ENCODE results near the gene PDCD11. TPM values are rescaled to one million over a fixed set of nuclear protein-coding genes. Genes with fewer than 3 reads are reported as not detected.

The PDCD11 gene
- total RNA-seq, 2 donors from 2014 or later, result 50.1 to 79.5 TPM

DNA sequence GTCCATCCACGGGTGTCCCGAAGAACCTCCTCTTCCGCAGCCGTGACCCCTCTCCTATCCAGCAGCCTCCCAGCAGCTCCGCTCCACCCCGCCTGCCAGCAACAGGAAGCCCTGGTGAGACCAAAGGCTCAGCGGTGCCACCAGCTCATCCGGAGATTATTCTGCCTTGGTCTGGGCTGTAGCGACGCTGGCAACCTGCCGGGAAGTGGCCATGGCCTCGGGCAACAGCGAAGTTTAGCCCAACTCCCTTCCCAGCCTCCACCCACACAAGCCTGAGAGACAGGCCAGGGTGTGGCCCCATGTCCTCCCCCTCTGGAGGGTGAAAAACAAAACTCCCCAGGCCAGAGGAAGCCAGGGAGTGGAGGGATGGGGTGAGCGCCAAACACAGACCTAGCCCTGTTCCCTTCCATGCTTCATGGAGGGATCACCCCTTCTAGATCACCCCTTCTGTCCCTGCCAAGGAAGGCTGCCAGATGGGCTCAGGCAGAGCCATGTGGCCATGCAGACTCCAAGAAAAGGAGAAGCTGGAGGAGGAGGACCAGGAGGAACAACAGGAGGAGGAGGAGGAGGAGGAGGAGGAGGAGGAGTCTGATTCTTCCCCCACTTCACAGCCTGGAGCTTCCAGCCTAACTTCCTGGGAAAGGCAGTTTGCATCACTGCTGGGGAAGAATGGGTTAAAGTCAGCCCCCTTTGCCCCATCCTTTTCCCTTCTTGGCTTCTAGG lies 54.8 kb downstream of the PDCD11 start:
- Mint-ChIP-seq H3K4me3 (peak overlapping the region; percentile 97), H3K9me3 (no peaks in the 10 kb centered on the region), H3K36me3 (ENCODE audit: low read depth) (peaks cover 51% of the 10 kb centered on the region), H3K4me1 (peaks cover 23% of the 10 kb centered on the region), H3K27me3 (no peaks in the 10 kb centered on the region), H3K27ac (peak overlapping the region; percentile 83)
- peak; percentile 80 for ATAC-seq (replicated peaks)

DNA sequence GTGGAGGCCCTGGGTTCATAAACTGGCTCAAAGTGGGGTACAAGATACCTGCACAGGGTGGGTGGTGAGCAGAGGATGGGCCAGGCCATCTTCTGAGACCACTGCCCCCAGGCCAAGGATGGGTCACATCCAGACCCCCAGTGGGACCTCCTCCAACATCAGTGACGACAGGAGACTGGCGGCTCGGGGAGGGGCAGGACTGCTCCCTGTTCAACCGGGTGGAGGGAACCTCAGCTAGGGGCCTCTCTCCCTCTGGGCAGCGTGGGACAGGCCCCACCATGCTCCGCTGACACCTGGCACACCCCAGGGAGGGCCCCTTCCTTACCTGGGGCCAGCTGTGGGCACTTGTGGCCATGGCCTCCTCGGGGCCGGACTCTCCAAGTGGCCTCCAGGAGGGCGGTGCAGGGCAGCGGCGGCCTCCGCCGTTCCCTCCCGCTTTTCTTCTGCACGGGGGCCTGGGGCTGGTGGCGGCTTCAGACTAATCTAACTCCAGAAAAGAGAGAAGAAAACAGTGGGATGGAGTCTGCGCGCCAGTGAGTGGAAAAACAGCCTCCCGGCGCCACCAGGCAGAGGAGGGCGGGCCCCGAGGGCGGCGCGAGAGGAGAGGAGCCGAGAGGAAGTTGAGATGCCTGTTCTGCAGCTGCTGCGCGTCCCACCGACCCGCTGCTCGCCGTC lies 55.5 kb downstream of the PDCD11 start, which contains the start of gene CALHM2:
CALHM2 (minus strand) TSS at position 540 of the 675 bp plus-strand sequence. CDS start 2,429 bp downstream, outside the sequence.
- peak; percentile 76 for ATAC-seq (replicated peaks)
- H3K4me1 Mint-ChIP-seq, result peaks cover 22% of the 10 kb centered on the region
- no peaks in the 10 kb centered on the region for H3K9me3 Mint-ChIP-seq
- H3K27me3 Mint-ChIP-seq, result no peaks in the 10 kb centered on the region
- peak within 1 kb of the TSS; percentile 83 for H3K27ac Mint-ChIP-seq
- peaks cover 44% of the 10 kb centered on the region for H3K36me3 Mint-ChIP-seq (ENCODE audit: low read depth)
- H3K4me3 Mint-ChIP-seq, result peak within 1 kb of the TSS; percentile 97

DNA sequence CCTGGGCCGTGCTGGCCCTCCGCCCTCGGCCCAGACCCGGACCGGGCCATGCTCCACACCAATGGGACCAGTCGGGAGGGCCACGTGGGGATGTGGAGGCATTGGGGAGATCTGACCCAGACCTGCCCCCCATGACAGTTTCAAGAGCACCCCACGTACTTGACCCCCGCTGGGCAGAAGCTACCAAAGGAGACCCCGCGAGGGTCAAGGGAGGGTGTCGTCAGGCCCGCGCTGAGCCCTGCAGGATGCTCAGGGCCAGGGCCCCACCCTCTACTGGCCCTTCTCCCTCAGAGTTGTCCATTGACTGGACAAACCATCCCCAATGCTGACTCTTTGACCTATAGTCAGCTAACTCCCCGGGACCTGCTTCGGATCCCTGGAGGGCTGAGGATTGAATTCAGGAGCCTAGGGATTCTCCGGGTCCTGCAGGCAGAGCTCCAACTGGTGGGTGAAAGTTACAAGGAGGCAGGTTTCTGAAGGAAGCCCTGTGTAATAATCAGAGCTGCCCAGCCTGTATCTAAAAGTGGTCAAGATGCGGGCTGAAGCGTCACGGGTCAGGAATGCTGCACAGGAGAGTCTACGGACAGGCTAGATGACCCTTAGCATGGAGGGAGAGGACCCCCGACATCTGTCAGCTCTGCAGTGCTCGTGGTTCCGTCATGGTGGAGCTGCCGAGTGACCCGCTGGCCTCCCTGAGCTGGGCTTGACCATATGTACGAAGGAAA lies 56.2 kb downstream of the PDCD11 start:
- peaks cover 22% of the 10 kb centered on the region for H3K4me1 Mint-ChIP-seq
- H3K36me3 Mint-ChIP-seq (ENCODE audit: low read depth), result peaks cover 37% of the 10 kb centered on the region
- ATAC-seq (replicated peaks), result no peak
- H3K27me3 Mint-ChIP-seq, result no peaks in the 10 kb centered on the region
- no peaks in the 10 kb centered on the region for H3K9me3 Mint-ChIP-seq
- peak overlapping the region; percentile 97 for H3K4me3 Mint-ChIP-seq
- peak overlapping the region; percentile 83 for H3K27ac Mint-ChIP-seq

DNA sequence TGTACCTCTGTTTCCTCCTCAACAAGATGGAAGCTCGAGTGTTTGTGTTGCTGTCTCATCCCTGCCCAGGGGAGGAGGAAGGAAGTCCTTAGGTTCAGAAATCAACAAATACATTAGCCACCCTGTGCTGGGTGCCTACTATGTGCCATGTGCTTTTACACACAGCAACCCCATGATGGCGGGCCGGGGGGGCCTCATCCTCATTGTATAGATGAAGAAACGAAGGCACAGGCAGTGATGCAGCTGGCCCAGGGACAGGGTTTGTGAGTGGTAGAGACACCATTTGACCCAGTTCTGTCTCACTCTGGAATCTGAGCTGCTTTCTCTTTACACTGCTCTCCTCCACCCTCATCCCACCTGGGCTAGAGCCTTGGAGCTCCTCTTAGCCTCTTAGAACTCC lies 57.6 kb downstream of the PDCD11 start:
- no peaks in the 10 kb centered on the region for H3K9me3 Mint-ChIP-seq
- peak overlapping the region; percentile 22 for H3K27ac Mint-ChIP-seq
- peaks cover 23% of the 10 kb centered on the region for H3K36me3 Mint-ChIP-seq (ENCODE audit: low read depth)
- no peak for ATAC-seq (replicated peaks)
- no peaks in the 10 kb centered on the region for H3K27me3 Mint-ChIP-seq
- H3K4me3 Mint-ChIP-seq, result peak overlapping the region; percentile 97
- H3K4me1 Mint-ChIP-seq, result peaks cover 17% of the 10 kb centered on the region

DNA sequence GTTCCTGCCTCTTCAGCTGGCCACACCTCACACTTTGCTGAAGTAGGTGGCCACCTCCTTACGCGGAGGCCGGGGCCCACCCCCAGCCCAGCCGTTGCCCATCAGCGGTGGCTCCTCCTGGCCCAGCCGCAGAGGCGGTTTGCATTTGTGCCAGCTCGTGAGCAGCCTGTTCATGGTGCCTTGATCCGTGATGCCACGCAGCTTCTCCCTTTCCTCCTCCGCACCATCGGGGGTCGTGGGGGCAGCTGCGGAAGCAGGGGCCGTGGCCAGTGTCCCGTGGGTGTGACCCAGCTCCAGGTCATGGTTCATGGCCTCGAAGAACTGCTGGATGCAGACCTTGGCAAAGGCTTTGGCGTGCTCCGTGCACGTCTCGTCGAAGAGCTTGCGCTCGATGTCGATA lies 58.8 kb downstream of the PDCD11 start:
- no peaks in the 10 kb centered on the region for H3K27me3 Mint-ChIP-seq
- peaks cover 7% of the 10 kb centered on the region for H3K4me1 Mint-ChIP-seq
- peaks cover 11% of the 10 kb centered on the region for H3K36me3 Mint-ChIP-seq (ENCODE audit: low read depth)
- H3K4me3 Mint-ChIP-seq, result no peak overlapping the region
- no peaks in the 10 kb centered on the region for H3K9me3 Mint-ChIP-seq
- H3K27ac Mint-ChIP-seq, result no peak overlapping the region
- no peak for ATAC-seq (replicated peaks)

DNA sequence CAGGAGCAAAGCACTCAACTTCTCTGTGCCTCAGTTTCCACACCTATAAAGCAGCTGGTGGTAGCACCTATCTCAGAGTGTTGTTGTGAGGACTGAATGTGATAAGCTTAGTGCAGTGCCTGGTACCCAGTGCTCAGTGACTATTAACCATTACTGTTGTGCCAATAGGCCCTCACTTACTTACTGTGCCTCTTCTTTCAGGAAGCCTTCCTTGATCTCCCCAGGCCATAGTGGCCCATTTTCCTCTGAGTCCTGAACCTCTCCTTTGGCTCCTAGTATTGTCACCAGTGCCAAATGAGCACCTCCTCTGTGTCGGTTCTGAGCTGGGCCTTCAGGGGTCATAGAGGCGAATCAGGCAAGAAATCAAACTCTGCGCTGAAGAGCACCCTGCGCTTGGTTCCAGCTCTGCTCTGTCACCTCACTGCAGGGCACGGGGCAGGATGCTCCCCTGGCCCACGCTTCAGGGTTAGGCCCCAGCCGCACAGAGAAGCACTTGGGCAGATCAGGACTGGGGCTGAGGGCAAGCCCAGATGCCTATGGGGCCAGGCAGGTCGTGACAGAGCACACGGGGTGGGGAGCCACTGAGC lies 59.7 kb downstream of the PDCD11 start:
- no peak overlapping the region for H3K27ac Mint-ChIP-seq
- no peak overlapping the region for H3K4me3 Mint-ChIP-seq
- peaks cover 2% of the 10 kb centered on the region for H3K36me3 Mint-ChIP-seq (ENCODE audit: low read depth)
- no peaks in the 10 kb centered on the region for H3K9me3 Mint-ChIP-seq
- no peaks in the 10 kb centered on the region for H3K27me3 Mint-ChIP-seq
- H3K4me1 Mint-ChIP-seq, result no peaks in the 10 kb centered on the region
- ATAC-seq (replicated peaks), result no peak

DNA sequence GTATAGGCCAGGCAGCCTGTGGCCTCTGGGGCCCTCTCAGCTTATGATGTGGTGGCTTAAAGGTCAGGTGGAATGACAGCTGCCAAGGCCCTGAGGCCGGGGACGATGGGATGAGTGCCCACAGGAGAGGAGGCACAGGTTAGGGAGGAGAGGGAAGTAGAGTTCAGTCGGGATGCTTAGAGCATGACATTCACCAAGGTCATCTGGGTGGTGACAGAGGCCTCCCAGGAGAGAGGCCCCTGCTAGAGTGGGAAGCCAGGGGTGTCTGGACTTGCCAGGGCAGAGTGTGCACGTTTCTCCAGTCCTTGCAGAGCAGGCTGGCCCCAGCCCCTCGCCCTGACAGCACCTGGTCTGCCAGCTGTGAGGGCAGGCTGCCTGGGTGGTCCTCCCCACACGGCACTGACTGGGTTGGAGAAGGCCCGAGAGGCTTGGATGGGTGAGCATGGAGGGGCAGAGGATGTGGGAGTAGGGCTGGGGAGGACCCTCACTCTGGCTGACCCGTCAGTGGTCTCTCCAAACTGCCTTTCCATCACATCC lies 60.8 kb downstream of the PDCD11 start:
- Mint-ChIP-seq H3K4me1 (no peaks in the 10 kb centered on the region), H3K9me3 (no peaks in the 10 kb centered on the region), H3K36me3 (ENCODE audit: low read depth) (no peaks in the 10 kb centered on the region), H3K27ac (peak overlapping the region; percentile 78), H3K4me3 (no peak overlapping the region), H3K27me3 (no peaks in the 10 kb centered on the region)
- ATAC-seq (replicated peaks), result no peak

DNA sequence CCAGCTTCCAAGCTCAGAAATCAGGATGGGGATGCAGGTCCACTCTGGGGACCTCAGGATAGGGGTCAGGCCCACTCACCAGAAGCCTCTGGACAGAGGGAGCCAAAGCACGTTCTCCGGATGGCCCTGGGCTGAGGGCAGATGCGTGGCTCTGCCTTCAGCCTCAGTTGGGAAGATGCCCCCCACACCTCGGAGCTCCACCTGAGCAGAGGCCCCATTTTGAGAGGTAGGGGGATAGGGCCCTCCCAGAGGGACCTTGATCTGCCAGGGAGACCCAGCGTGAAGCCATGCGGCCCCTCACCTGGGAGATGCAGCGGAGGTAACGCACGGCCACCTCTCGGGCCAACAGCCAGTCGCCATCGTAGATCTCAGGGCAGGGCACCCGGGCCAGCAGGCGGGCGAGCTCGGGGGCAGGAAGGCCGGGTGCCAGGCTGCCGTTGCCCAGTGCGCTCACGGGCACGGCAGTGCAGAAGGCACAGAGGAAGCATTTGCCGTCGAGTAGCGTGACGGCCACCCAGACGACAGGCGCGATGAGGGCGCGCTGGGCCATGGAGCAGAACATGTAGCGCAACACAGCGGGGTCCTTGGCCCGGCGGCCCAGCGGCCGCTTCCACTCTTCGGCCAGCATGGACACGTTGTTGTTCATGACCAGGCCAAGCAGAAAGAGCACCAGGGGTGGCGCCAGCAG lies 61.6 kb downstream of the PDCD11 start:
- no peak overlapping the region for H3K27ac Mint-ChIP-seq
- no peaks in the 10 kb centered on the region for H3K9me3 Mint-ChIP-seq
- H3K27me3 Mint-ChIP-seq, result no peaks in the 10 kb centered on the region
- no peaks in the 10 kb centered on the region for H3K4me1 Mint-ChIP-seq
- no peak for ATAC-seq (replicated peaks)
- no peaks in the 10 kb centered on the region for H3K36me3 Mint-ChIP-seq (ENCODE audit: low read depth)
- H3K4me3 Mint-ChIP-seq, result no peak overlapping the region

DNA sequence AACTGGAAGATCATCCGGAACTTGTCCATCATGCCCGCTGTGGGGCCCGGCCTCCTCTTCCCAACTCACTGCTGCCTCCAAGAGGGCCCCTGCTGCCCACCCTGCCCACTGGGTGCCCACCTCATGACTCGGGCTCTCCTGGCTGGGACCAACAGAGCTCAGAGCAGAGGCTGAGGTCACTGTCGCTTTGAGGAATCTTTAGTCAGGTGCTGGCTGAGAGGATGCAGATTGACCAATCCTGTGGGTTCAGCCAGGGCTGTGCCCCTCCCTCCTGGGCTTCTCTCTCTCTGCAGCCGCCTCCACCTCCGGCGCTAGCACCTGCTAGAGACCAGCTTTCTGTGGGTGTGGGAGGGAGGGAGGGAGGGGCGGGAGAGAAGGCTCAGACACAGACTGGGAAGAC lies 62.3 kb downstream of the PDCD11 start, which contains the start of gene CALHM1:
CALHM1 (minus strand) TSS at position 181 of the 400 bp plus-strand sequence; CDS start at position 32, 149 bp downstream.
- H3K27ac Mint-ChIP-seq, result peak within 1 kb of the TSS; percentile 37
- no peaks in the 10 kb centered on the region for H3K27me3 Mint-ChIP-seq
- H3K4me1 Mint-ChIP-seq, result no peaks in the 10 kb centered on the region
- H3K36me3 Mint-ChIP-seq (ENCODE audit: low read depth), result no peaks in the 10 kb centered on the region
- no peak within 1 kb of the TSS for H3K4me3 Mint-ChIP-seq
- no peaks in the 10 kb centered on the region for H3K9me3 Mint-ChIP-seq
- peak; percentile 47 for ATAC-seq (replicated peaks)

DNA sequence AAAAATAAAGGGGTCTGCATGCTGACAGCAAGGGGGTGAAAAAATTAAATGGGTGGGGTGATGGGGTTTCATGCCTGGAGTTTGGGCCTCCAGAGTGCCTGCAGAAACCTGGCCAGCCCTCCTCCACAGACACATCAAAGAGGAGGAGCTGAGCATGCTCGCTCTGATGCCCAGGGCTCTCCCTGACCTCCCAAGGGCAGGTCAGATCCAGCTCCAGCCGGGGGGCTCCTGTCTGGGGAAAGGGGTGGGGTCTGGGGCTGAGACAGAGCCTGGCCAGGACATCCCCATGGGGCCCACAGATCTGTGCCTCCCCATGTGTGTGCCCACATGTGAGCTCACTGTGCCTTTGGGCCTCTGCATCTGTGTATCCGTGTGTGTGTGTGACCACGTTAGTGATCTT lies 63.2 kb downstream of the PDCD11 start:
- H3K36me3 Mint-ChIP-seq (ENCODE audit: low read depth), result no peaks in the 10 kb centered on the region
- peak overlapping the region; percentile 37 for H3K27ac Mint-ChIP-seq

DNA sequence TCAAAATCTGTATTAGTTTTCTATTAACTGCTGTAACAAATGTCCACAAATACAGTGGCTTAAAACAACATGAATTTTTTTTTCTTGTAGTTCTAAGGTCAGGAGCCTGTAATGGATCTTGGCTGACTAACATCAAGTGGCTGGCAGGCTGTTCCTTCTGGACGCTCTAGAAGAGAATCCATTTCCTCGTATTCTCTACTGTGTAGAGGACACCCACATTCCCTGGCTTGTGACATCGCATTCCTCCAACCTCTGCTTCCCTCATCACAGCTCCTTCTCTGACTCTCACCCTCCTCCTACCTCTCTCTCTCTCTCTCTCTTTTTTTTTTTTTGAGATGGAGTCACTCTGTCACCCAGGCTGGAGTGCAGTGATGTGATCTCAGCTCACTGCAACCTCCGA lies 67.1 kb downstream of the PDCD11 start:
- Mint-ChIP-seq H3K27ac (no peak overlapping the region), H3K36me3 (ENCODE audit: low read depth) (no peaks in the 10 kb centered on the region), H3K9me3 (no peaks in the 10 kb centered on the region), H3K4me1 (peaks cover 7% of the 10 kb centered on the region), H3K4me3 (no peak overlapping the region), H3K27me3 (no peaks in the 10 kb centered on the region)
- ATAC-seq (replicated peaks), result no peak

More for the DNA sequence above, 63.2 kb downstream of the PDCD11 start:
- Mint-ChIP-seq H3K9me3 (no peaks in the 10 kb centered on the region), H3K4me1 (no peaks in the 10 kb centered on the region), H3K4me3 (no peak overlapping the region), H3K27me3 (no peaks in the 10 kb centered on the region)
- no peak for ATAC-seq (replicated peaks)

DNA sequence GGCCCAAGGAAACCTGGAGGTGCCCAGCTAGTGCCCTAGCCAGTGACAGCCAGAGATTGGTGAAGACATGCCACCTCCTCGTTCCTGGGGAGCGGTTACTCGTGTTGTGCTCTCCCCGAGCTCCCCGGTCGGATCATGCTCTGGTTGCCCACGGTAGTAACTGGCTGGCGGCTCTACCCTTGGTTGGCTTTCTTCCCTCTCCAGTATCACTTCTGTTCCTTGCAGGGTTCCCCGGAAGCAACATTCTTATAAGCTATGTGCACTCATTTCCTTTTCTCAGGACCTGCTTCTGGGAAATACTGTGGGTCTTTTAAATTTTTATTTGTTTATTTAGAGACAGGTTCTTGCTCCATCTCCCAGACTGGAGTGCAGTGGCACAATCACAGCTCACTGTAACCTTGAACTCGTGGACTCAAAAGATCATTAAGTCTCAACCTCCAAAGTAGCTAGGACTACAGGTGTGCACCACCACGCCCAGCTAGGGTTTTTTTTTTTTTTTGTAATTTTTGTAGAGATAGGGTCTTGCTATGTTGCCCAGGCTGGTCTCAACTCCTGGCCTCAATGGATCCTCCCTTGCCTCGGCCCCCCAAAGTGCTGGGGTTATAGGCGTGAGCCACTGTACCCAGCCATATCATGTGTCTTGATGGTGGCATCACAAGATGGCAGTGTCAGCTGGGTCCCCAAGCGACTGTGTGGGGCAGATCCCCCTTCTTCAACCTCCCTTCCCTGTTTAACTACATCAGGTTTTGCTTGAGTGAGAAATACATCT lies 69.2 kb downstream of the PDCD11 start:
- no peak for ATAC-seq (replicated peaks)

DNA sequence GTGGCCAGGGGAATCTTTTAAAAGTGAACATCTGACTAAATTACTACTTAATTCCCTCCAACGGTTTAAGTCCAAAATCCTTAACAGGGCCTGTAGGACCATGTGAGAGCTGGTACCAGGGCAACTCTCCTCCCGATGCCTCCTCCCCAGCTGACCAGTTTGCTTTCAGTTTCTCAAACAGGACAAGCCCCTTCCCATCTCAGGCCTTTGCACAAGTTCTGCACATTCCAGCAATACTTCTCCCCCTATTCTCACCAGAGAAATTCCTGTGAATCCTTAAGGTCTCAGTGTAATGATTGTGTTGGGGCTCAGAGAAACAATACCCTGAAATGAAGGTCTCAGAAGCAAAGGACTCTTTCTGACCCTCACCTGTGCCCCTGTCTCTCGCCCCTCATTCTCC lies 70.3 kb downstream of the PDCD11 start:
- Mint-ChIP-seq H3K36me3 (ENCODE audit: low read depth) (no peaks in the 10 kb centered on the region), H3K4me1 (peaks cover 27% of the 10 kb centered on the region), H3K27ac (peak overlapping the region; percentile 45), H3K9me3 (no peaks in the 10 kb centered on the region), H3K4me3 (no peak overlapping the region), H3K27me3 (no peaks in the 10 kb centered on the region)
- no peak for ATAC-seq (replicated peaks)

More for the DNA sequence above, 69.2 kb downstream of the PDCD11 start:
- H3K27me3 Mint-ChIP-seq, result no peaks in the 10 kb centered on the region
- peaks cover 20% of the 10 kb centered on the region for H3K4me1 Mint-ChIP-seq
- no peak overlapping the region for H3K4me3 Mint-ChIP-seq
- no peaks in the 10 kb centered on the region for H3K9me3 Mint-ChIP-seq
- no peak overlapping the region for H3K27ac Mint-ChIP-seq
- no peaks in the 10 kb centered on the region for H3K36me3 Mint-ChIP-seq (ENCODE audit: low read depth)
